Adipocyte (in vitro differentiated cells): Measurements from ENCODE around the gene HAUS3.
A peak's percentile ranks its signal among the peaks of the same experiment; 100 is the strongest.

Experiments
- DNase-seq: peaks from one replicate; pipeline ENCODE4 v3.0.0-alpha.2; 2015; ENCODE audit warnings: low read depth
- H3K27me3 ChIP-seq: replicated peaks from 2 replicates; pipeline ENCODE4 v1.7.0; 2013; ENCODE audit warnings: mild to moderate bottlenecking, low read length, moderate library complexity; ENCODE audit not compliant: control insufficient read depth, insufficient read depth
- H3K36me3 ChIP-seq: 2 replicates; pipeline ENCODE4 v1.7.0; 2013; ENCODE audit warnings: low read length, mild to moderate bottlenecking, moderate library complexity; ENCODE audit not compliant: control insufficient read depth, insufficient read depth, severe bottlenecking
- H3K4me1 ChIP-seq: 2 replicates; pipeline ENCODE4 v1.7.0; 2013; ENCODE audit warnings: mild to moderate bottlenecking, low read length, moderate library complexity; ENCODE audit not compliant: control insufficient read depth, insufficient read depth
- H3K4me3 ChIP-seq: 2 replicates; pipeline ENCODE4 v1.7.0; 2013; ENCODE audit warnings: mild to moderate bottlenecking, low read length, moderate library complexity
- H3K9ac ChIP-seq: 2 replicates; pipeline ENCODE4 v1.7.0; 2013; ENCODE audit warnings: mild to moderate bottlenecking, low read length, moderate library complexity
- H3K9me3 ChIP-seq: 2 replicates; pipeline ENCODE4 v1.7.0; 2013; ENCODE audit warnings: mild to moderate bottlenecking, low read length, moderate library complexity; ENCODE audit not compliant: control insufficient read depth

The HAUS3 gene, protein sequence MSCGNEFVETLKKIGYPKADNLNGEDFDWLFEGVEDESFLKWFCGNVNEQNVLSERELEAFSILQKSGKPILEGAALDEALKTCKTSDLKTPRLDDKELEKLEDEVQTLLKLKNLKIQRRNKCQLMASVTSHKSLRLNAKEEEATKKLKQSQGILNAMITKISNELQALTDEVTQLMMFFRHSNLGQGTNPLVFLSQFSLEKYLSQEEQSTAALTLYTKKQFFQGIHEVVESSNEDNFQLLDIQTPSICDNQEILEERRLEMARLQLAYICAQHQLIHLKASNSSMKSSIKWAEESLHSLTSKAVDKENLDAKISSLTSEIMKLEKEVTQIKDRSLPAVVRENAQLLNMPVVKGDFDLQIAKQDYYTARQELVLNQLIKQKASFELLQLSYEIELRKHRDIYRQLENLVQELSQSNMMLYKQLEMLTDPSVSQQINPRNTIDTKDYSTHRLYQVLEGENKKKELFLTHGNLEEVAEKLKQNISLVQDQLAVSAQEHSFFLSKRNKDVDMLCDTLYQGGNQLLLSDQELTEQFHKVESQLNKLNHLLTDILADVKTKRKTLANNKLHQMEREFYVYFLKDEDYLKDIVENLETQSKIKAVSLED

DNA sequence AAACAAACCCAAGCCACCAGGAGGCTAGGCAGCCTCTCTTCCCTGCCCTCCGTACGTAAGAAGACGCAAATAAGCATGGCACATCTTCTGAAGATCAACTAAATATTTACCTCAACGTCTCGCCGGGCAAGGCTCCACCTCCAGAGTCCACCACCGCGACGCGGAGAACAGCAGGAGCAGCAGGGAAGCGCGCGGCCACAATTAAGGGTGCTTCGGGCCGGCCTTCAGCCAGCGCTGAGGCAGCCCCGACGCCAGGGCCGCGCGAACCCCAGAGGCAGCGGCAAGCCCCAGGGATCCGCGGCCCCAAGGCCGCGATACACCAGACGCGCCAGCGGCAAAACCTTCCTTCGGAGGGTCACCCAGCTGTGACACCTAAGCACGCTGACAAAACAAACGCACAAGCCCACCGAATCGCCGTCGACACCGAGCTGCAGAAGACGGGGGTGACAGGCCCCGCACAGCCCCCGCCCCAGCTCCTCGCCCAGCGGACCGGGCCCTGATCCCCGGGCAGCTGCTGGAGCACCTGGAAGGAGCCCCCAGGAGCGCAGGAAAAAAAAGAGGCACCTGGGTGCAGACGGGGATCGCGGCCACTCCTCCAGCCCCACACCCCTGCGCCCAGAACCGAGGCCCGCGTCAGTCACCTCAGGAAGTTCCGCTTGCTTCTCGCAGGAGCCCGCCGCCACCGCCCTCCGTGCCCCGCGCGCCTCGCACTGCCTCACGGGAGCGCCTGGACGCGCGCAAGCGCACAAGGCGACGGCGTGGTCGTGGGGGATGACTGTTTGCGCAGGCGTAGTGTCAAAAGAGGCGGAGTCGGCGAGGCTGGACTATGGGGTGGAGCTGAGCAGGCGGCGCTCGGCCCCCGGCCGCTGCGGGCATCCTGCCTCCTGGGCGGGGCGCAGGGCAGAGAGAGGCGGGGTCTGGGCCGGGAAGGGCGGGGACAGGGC is at the start of gene HAUS3, which contains the start of gene POLN:
Gene HAUS3, minus strand, starts transcription at position 712 of the 944 bp plus-strand sequence. CDS start 1,175 bp downstream, outside the sequence.
Gene POLN, minus strand, starts transcription at position 712 of the 944 bp plus-strand sequence. CDS start 12,890 bp downstream, outside the sequence.
- Histone ChIP-seq H3K27me3 (no peaks in the 10 kb centered on the region), H3K4me1 (peaks cover 39% of the 10 kb centered on the region), H3K4me3 (peak within 1 kb of the TSS; percentile 89), H3K9me3 (no peaks in the 10 kb centered on the region), H3K36me3 (peaks cover 14% of the 10 kb centered on the region), H3K9ac (peak within 1 kb of the TSS; percentile 95)
- DNase-seq: peak; percentile 99

DNA sequence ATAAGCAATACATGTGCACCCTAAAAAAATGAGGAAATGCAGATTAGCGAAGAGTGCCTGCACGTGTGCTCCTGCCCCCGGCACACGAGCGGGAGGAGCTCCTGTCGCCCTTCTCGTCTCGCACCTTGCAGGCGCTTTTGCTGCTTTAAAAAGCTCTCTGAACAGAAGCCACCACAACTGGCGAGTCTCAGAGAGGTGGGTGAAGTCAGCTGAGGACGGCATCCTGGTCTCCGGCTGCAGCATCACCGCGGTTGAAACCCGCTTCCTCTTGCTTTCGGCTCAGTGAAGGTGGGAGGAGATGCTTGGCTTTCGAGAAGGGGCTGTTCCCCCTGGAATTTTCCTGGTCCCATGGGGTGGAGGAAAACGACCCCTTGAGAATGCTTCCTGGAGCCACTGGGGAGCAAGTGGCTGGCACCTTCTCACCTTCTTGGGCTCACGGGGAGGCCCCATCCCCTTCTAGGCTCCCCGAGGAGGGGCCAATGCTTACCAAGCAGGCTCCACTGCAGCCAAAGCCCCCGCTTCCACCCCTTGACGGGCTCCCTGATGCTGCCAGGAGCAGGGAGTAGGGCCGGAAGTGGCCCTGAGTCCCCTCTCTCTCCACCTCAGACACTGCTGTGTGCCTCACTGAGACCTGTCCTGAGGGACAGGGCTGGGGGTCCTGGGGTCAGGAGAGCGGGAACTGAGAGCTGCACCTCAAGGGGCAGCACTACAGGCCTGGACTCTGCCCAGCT is 49.2 kb upstream of the HAUS3 start:
- H3K9me3 ChIP-seq: no peaks in the 10 kb centered on the region
- DNase-seq: no peak
- no peaks in the 10 kb centered on the region for H3K27me3 ChIP-seq
- H3K4me1 ChIP-seq: peaks cover 14% of the 10 kb centered on the region
- no peak overlapping the region for H3K9ac ChIP-seq
- no peak overlapping the region for H3K4me3 ChIP-seq
- no peaks in the 10 kb centered on the region for H3K36me3 ChIP-seq

DNA sequence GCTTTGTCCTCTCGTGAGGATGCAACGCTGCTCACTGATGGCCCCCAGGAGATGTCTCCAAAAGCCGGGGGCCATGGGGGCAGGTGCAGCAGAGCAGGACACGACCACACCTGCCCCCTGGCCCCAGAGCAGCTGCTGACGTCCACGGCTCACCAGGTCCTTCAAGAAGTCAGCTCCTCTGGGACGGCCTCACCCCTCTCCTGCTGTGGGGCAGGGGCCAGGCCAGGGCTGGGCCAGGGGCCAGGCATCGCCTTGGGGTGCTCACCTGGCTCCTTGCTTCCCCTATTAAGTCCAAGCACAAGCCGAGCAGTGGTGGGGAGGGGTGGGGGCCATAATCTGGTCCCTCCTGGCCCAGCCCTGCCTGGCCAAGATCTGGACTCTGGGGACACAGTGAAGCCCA is 48.6 kb upstream of the HAUS3 start:
- no peak for DNase-seq
- H3K4me3 ChIP-seq: no peak overlapping the region
- no peaks in the 10 kb centered on the region for H3K27me3 ChIP-seq
- no peaks in the 10 kb centered on the region for H3K36me3 ChIP-seq
- H3K9ac ChIP-seq: no peak overlapping the region
- peaks cover 20% of the 10 kb centered on the region for H3K4me1 ChIP-seq
- no peaks in the 10 kb centered on the region for H3K9me3 ChIP-seq

DNA sequence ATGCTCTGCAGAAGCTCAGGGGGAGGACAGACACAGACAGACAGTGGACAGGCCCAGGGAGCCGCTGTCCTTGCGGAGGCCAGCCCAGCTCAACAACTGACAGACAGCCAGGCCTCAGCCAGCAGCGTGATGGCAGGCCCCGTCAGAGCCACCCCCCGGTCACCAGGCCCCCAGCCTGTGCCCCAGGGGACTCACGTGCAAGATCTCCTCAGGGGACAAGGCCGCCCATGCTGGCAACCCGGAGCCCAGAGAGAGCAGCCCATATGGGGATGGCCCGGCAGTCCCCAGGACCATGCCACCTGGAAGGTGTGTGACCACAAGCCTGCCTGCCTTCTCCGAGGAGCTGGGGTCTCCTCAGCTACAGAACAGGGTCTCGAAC is 48.0 kb upstream of the HAUS3 start:
- no peaks in the 10 kb centered on the region for H3K27me3 ChIP-seq
- no peaks in the 10 kb centered on the region for H3K36me3 ChIP-seq
- peaks cover 24% of the 10 kb centered on the region for H3K4me1 ChIP-seq
- no peak for DNase-seq
- H3K9ac ChIP-seq: no peak overlapping the region
- no peak overlapping the region for H3K4me3 ChIP-seq
- H3K9me3 ChIP-seq: no peaks in the 10 kb centered on the region

DNA sequence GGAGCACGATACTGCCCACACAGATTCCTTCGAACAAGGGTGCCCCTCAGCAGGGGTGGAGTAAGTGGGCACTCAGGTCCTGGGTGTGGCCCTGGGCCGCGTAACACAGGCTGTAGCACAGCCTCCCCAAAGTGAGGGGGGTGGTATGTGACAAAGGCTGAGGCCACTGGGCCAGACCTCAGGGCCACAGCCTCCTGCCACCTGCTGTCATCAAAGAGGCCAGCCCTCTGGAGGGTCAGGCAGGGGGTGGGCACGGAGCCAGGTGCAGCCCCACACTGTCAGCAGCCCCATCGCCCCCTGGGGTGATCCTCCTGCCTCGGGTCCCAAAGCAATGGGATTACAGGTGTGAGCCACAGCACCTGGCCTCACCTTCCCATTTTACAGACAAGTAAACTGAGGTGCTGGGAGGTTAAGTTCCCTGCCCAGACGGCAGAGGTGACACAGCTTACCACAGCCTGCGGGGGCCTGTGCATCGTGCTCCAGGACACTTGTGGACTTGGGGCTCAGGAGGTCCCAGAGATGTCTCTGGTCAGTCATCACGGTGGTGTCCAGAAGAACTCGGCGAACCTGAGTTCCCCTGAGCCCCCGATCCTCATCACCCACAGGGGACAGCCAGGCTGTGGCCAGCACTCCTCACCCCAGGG is 47.5 kb upstream of the HAUS3 start:
- Histone ChIP-seq H3K27me3 (no peaks in the 10 kb centered on the region), H3K9ac (no peak overlapping the region), H3K4me3 (no peak overlapping the region)

DNA sequence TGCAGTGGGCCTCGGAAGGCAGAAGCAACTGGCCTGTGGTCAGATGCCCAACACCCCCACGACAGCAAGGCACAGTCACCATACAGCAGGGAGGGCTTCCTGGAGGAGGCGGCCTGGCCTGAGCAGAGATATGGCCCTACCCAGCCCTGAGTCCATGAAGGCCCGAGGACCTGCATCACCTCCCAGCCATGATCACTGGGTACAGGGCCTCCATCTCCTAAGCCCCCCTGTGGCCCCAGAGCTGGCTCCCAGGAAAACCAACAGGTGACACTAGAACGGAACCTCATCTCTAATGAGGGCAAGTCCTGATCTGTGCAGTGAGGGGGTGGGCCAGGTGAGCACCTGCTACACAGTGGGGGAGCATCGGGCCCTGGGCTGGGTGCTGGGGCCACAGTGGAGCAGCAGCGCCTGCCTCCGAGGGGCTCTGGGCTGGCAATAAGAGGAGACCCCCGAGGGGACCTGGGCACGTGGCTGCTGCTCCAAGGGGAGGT is 46.2 kb upstream of the HAUS3 start:
- Histone ChIP-seq H3K9me3 (no peaks in the 10 kb centered on the region), H3K27me3 (no peaks in the 10 kb centered on the region), H3K4me1 (peaks cover 24% of the 10 kb centered on the region), H3K9ac (no peak overlapping the region), H3K36me3 (no peaks in the 10 kb centered on the region), H3K4me3 (no peak overlapping the region)
- DNase-seq: no peak

More for the DNA sequence above, 47.5 kb upstream of the HAUS3 start:
- DNase-seq: no peak
- Histone ChIP-seq H3K36me3 (no peaks in the 10 kb centered on the region), H3K9me3 (no peaks in the 10 kb centered on the region), H3K4me1 (peaks cover 24% of the 10 kb centered on the region)

DNA sequence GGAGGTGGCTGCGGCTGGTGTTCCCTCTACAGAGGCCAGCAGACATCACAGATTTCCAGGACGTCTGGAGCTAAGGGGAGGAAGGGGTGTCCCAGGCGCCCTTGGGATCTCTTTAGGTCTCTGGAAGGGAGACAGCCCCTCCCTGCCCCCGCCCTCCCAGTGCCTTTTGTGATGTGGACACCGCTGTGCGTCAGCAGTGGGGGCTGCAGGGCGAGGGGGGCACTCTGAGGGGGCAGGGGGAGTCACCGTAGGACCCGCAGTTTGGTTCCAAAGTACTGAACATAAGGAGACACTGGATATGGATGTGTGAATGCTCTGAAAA is 45.6 kb upstream of the HAUS3 start:
- no peak overlapping the region for H3K4me3 ChIP-seq

DNA sequence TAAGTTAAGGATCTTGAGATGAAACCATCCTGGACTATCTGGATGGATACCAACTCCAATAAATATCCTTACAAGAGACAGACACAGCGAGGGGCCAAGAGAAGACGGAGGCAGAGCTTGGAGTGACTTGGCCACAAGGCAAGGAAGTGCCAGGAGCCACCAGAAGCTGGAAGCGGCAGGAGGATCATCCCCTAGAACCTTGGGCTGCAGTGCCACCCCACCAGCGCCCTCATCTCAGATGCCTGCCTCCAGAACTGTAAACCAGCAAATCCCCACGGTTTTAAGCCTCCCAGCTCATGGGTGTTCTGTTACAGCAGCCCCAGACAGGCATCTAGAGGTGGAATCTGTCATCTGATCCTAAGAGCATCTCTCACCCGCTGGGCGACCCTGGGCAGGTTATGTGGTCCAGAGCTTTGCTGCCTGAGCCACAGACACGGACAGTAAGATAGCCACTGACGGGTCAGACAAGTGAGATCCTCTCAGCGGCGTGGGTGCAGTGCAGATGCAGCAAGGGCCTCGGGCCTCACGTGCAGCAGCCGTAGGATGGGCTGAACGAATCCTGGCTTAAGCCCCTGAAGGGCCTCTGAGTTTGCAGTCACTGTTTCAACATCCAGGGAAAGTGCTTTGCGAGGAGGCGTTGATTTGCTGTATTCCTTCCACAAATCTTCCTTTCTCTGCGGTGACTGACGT is 45.1 kb upstream of the HAUS3 start:
- Histone ChIP-seq H3K4me3 (no peak overlapping the region), H3K9me3 (no peaks in the 10 kb centered on the region), H3K36me3 (no peaks in the 10 kb centered on the region), H3K4me1 (peaks cover 16% of the 10 kb centered on the region), H3K27me3 (no peaks in the 10 kb centered on the region), H3K9ac (no peak overlapping the region)
- DNase-seq: no peak

More for the DNA sequence above, 45.6 kb upstream of the HAUS3 start:
- no peak overlapping the region for H3K9ac ChIP-seq
- DNase-seq: no peak
- H3K36me3 ChIP-seq: no peaks in the 10 kb centered on the region
- H3K27me3 ChIP-seq: no peaks in the 10 kb centered on the region
- no peaks in the 10 kb centered on the region for H3K9me3 ChIP-seq
- peaks cover 21% of the 10 kb centered on the region for H3K4me1 ChIP-seq

DNA sequence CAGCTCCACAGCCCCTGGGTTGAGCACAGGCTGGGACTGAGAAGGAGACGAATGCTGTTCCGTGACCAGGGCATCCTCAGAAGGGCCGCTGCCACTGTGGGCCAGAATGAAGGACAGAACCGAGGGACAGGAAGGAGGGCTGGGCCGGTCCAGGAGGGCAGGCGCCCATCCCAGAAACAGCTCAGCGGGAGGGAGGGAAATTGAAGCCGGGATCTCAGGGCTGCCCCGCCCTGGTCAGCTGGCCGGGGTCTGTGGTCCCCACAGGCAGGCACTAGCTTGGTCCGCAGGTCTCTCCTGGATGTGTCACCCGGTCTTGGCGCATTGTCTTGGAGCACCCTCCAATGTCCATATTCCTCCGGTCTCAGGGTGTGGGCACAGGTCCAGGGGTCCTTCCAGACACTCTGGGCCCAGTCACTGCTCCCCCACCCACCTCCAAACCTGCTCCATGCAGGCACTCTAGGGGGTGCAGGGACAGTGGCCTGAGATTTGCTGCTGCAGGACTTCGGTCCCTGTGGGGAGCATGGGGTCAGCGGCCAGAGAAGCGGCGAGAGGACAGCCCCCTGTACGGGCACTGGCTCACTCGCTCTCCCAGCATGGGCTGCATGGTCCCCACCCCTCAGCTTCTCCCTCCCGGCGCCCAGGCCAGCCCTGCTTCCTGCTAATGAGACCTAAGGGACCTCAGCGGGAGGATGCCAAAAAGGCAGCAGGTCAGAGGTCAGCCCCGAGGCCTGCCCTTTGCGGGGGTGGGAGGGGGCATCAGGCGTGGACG is 43.9 kb upstream of the HAUS3 start:
- no peaks in the 10 kb centered on the region for H3K27me3 ChIP-seq
- H3K4me3 ChIP-seq: no peak overlapping the region
- H3K9ac ChIP-seq: peak overlapping the region; percentile 8
- H3K9me3 ChIP-seq: no peaks in the 10 kb centered on the region
- H3K36me3 ChIP-seq: no peaks in the 10 kb centered on the region
- no peak for DNase-seq
- H3K4me1 ChIP-seq: peaks cover 13% of the 10 kb centered on the region
